Measurements from ENCODE around the gene RCOR2. TPM values are rescaled to one million over a fixed set of nuclear protein-coding genes. Genes with fewer than 3 reads are reported as not detected.

RCOR2 gene
- total and polyA plus RNA-seq, 2 of the 13 experiments (the other 11 are each of a cell fraction or from before 2014, with no cell fraction given) = 8.3 to 8.5 TPM

DNA sequence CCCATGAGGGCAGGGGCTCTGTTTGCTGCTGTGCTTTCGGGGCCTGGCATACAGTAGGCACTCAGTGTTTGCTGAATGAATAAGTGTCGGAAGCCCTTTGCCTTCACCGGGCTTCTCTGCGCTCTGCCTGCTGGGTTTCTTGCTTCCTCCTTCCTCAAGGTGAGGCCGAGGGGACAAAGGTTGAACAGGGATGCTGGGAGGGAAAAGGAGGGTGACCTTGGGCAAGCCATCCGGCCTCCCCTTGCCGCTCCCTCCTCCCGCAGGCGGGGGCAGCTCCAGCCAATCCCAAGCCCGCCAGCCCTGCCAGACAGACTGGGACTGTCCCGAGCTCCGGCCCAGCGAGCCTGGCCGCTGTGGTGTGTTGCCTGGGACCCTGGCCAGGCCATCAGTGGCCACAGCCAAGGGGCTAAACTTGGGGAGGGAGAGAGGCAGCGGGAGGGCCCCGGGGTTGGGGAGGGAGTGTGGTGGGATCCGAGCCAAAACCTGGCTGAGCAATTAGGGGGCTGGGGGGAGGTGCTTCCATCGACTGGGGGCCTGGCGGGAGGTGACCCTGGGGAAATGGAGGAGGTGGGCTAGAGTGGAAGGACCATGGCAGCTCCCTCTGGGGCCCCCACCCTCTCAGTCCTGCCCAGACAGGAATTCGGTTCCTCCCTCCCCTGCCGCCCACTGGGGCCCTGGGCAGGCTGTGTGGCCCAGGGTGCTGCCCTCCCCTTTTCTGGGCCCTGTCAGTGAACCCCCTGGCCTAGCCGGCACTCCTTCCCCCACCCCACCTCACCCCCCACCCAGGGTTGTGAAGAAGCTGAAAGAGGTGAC, 3.4 kb upstream of the RCOR2 start (continued):
- no peak for TF ChIP-seq ZNF615 (CRISPR knock-in tag; IDR thresholded peaks at IDR 0.05; ENCODE audit: borderline replicate concordance)
- no peak for TF ChIP-seq SMARCE1 (IDR thresholded peaks at IDR 0.05; ENCODE audit: borderline replicate concordance)
- no peak for TF ChIP-seq RAD21 (CRISPR knock-in tag; IDR thresholded peaks at IDR 0.05)
- TF ChIP-seq ZNF800 (CRISPR knock-in tag; IDR thresholded peaks at IDR 0.05) = no peak
- TF ChIP-seq ZFP41 (CRISPR knock-in tag; IDR thresholded peaks at IDR 0.05; ENCODE audit: borderline replicate concordance) = no peak
- TF ChIP-seq, protein P1, sequence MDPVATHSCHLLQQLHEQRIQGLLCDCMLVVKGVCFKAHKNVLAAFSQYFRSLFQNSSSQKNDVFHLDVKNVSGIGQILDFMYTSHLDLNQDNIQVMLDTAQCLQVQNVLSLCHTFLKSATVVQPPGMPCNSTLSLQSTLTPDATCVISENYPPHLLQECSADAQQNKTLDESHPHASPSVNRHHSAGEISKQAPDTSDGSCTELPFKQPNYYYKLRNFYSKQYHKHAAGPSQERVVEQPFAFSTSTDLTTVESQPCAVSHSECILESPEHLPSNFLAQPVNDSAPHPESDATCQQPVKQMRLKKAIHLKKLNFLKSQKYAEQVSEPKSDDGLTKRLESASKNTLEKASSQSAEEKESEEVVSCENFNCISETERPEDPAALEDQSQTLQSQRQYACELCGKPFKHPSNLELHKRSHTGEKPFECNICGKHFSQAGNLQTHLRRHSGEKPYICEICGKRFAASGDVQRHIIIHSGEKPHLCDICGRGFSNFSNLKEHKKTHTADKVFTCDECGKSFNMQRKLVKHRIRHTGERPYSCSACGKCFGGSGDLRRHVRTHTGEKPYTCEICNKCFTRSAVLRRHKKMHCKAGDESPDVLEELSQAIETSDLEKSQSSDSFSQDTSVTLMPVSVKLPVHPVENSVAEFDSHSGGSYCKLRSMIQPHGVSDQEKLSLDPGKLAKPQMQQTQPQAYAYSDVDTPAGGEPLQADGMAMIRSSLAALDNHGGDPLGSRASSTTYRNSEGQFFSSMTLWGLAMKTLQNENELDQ (CRISPR knock-in tag; IDR thresholded peaks at IDR 0.05; ENCODE audit: borderline replicate concordance) = no peak
- no peak for TF ChIP-seq MEF2D (CRISPR knock-in tag; IDR thresholded peaks at IDR 0.05)
- no peak for TF ChIP-seq ZNF576 (CRISPR knock-in tag; IDR thresholded peaks at IDR 0.05)
- TF ChIP-seq STAT5B (CRISPR knock-in tag; IDR thresholded peaks at IDR 0.05) = no peak
- TF ChIP-seq RFX5 (IDR thresholded peaks at IDR 0.05; ENCODE audit: low read depth, low read length) = no peak
- no peak for TF ChIP-seq MTF2 (CRISPR knock-in tag; IDR thresholded peaks at IDR 0.05; ENCODE audit: borderline replicate concordance)
- TF ChIP-seq, protein P2, sequence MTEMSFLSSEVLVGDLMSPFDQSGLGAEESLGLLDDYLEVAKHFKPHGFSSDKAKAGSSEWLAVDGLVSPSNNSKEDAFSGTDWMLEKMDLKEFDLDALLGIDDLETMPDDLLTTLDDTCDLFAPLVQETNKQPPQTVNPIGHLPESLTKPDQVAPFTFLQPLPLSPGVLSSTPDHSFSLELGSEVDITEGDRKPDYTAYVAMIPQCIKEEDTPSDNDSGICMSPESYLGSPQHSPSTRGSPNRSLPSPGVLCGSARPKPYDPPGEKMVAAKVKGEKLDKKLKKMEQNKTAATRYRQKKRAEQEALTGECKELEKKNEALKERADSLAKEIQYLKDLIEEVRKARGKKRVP (CRISPR knock-in tag; IDR thresholded peaks at IDR 0.05) = no peak
- 0 out of 2 replicates have a peak, but pooled peaks have one; percentile 22 for TF ChIP-seq ZNF230 (CRISPR knock-in tag; IDR thresholded peaks at IDR 0.05)
- no peak for TF ChIP-seq ETS1 (CRISPR knock-in tag; IDR thresholded peaks at IDR 0.05)
- TF ChIP-seq MYPOP (CRISPR knock-in tag; IDR thresholded peaks at IDR 0.05) = 0 out of 2 replicates have a peak, but pooled peaks have one; percentile 7
- no peak for TF ChIP-seq FLYWCH1 (CRISPR knock-in tag; IDR thresholded peaks at IDR 0.05)
- peak; percentile 52 for TF ChIP-seq RBFOX2 (IDR thresholded peaks at IDR 0.05; ENCODE audit: low read depth, low read length)
- TF ChIP-seq ZNF124 (CRISPR knock-in tag; IDR thresholded peaks at IDR 0.05) = no peak
- peak; percentile 38 for TF ChIP-seq XRCC5 (optimal IDR thresholded peaks at IDR 0.05; ENCODE audit: low read length)
- 0 out of 2 replicates have a peak, but pooled peaks have one; percentile 29 for TF ChIP-seq ADNP (CRISPR knock-in tag; IDR thresholded peaks at IDR 0.05)
- no peak for TF ChIP-seq ZNF703 (CRISPR knock-in tag; IDR thresholded peaks at IDR 0.05; ENCODE audit: borderline replicate concordance)

All from HepG2 (cell line).